ENCODE data around the gene NAXD.
"Not testable (repeated sequence)": the region's sequence is repeated elsewhere in the genome, so short reads cannot be mapped to it uniquely, and the experiment has no call there.

NAXD gene

GRCh38 chr13:110593430-110594130 is 21.8 kb upstream of the NAXD start:
- no peaks in the 10 kb centered on the region for H3K4me1 ChIP-seq (ENCODE audit: control insufficient read depth, insufficient read depth, low read length, poor library complexity, severe bottlenecking)
- H3K27ac ChIP-seq (ENCODE audit: insufficient read depth, low read length, poor library complexity, severe bottlenecking), result no peak overlapping the region
- H3K4me3 ChIP-seq (ENCODE audit: insufficient read depth, low read depth, low read length, poor library complexity, severe bottlenecking), result no peak overlapping the region
- H3K27me3 ChIP-seq (replicated peaks; ENCODE audit: control insufficient read depth, insufficient read depth, low read length, poor library complexity, severe bottlenecking), result no peaks in the 10 kb centered on the region
- DNase-seq, result no peak
- H3K9me3 ChIP-seq (ENCODE audit: control insufficient read depth, low read length), result no peaks in the 10 kb centered on the region
- no peaks in the 10 kb centered on the region for H3K36me3 ChIP-seq (ENCODE audit: control insufficient read depth, insufficient read depth, low read length)

- H3K36me3 ChIP-seq (ENCODE audit: control insufficient read depth, insufficient read depth, low read length), result no peaks in the 10 kb centered on the region
- no peaks in the 10 kb centered on the region for H3K27me3 ChIP-seq (replicated peaks; ENCODE audit: control insufficient read depth, insufficient read depth, low read length, poor library complexity, severe bottlenecking)
- H3K9me3 ChIP-seq (ENCODE audit: control insufficient read depth, low read length), result no peaks in the 10 kb centered on the region
- H3K4me3 ChIP-seq (ENCODE audit: insufficient read depth, low read depth, low read length, poor library complexity, severe bottlenecking), result no peak overlapping the region
- H3K4me1 ChIP-seq (ENCODE audit: control insufficient read depth, insufficient read depth, low read length, poor library complexity, severe bottlenecking), result no peaks in the 10 kb centered on the region
- no peak for DNase-seq
- no peak overlapping the region for H3K27ac ChIP-seq (ENCODE audit: insufficient read depth, low read length, poor library complexity, severe bottlenecking)
These were observed 18.2 kb upstream of the NAXD start for GRCh38 chr13:110597041-110597689.

GRCh38 chr13:110600261-110600819 is 15.0 kb upstream of the NAXD start:
- H3K36me3 ChIP-seq (ENCODE audit: control insufficient read depth, insufficient read depth, low read length), result no peaks in the 10 kb centered on the region
- H3K27me3 ChIP-seq (replicated peaks; ENCODE audit: control insufficient read depth, insufficient read depth, low read length, poor library complexity, severe bottlenecking), result no peaks in the 10 kb centered on the region
- no peak for DNase-seq
- no peaks in the 10 kb centered on the region for H3K9me3 ChIP-seq (ENCODE audit: control insufficient read depth, low read length)
- no peak overlapping the region for H3K4me3 ChIP-seq (ENCODE audit: insufficient read depth, low read depth, low read length, poor library complexity, severe bottlenecking)
- H3K27ac ChIP-seq (ENCODE audit: insufficient read depth, low read length, poor library complexity, severe bottlenecking), result no peak overlapping the region
- no peaks in the 10 kb centered on the region for H3K4me1 ChIP-seq (ENCODE audit: control insufficient read depth, insufficient read depth, low read length, poor library complexity, severe bottlenecking)

- H3K9me3 ChIP-seq (ENCODE audit: control insufficient read depth, low read length), result no peaks in the 10 kb centered on the region
- H3K4me1 ChIP-seq (ENCODE audit: control insufficient read depth, insufficient read depth, low read length, poor library complexity, severe bottlenecking), result no peaks in the 10 kb centered on the region
- H3K4me3 ChIP-seq (ENCODE audit: insufficient read depth, low read depth, low read length, poor library complexity, severe bottlenecking), result no peak overlapping the region
- no peak for DNase-seq
- H3K27ac ChIP-seq (ENCODE audit: insufficient read depth, low read length, poor library complexity, severe bottlenecking), result no peak overlapping the region
- H3K36me3 ChIP-seq (ENCODE audit: control insufficient read depth, insufficient read depth, low read length), result no peaks in the 10 kb centered on the region
- no peaks in the 10 kb centered on the region for H3K27me3 ChIP-seq (replicated peaks; ENCODE audit: control insufficient read depth, insufficient read depth, low read length, poor library complexity, severe bottlenecking)
These were observed 14.4 kb upstream of the NAXD start for GRCh38 chr13:110600980-110601379.

GRCh38 chr13:110605132-110605531 is 10.2 kb upstream of the NAXD start:
- Histone ChIP-seq H3K4me1 (ENCODE audit: control insufficient read depth, insufficient read depth, low read length, poor library complexity, severe bottlenecking) (no peaks in the 10 kb centered on the region), H3K36me3 (ENCODE audit: control insufficient read depth, insufficient read depth, low read length) (no peaks in the 10 kb centered on the region), H3K4me3 (ENCODE audit: insufficient read depth, low read depth, low read length, poor library complexity, severe bottlenecking) (no peak overlapping the region), H3K9me3 (ENCODE audit: control insufficient read depth, low read length) (no peaks in the 10 kb centered on the region), H3K27me3 (replicated peaks; ENCODE audit: control insufficient read depth, insufficient read depth, low read length, poor library complexity, severe bottlenecking) (no peaks in the 10 kb centered on the region), H3K27ac (ENCODE audit: insufficient read depth, low read length, poor library complexity, severe bottlenecking) (no peak overlapping the region)
- no peak for DNase-seq

- H3K9me3 ChIP-seq (ENCODE audit: control insufficient read depth, low read length); H3K27me3 ChIP-seq (replicated peaks; ENCODE audit: control insufficient read depth, insufficient read depth, low read length, poor library complexity, severe bottlenecking); H3K36me3 ChIP-seq (ENCODE audit: control insufficient read depth, insufficient read depth, low read length); H3K27ac ChIP-seq (ENCODE audit: insufficient read depth, low read length, poor library complexity, severe bottlenecking); H3K4me3 ChIP-seq (ENCODE audit: insufficient read depth, low read depth, low read length, poor library complexity, severe bottlenecking); H3K4me1 ChIP-seq (ENCODE audit: control insufficient read depth, insufficient read depth, low read length, poor library complexity, severe bottlenecking); DNase-seq: not testable (repeated sequence)
These were observed 9.1 kb upstream of the NAXD start for GRCh38 chr13:110606281-110606680.

- Histone ChIP-seq H3K4me3 (ENCODE audit: insufficient read depth, low read depth, low read length, poor library complexity, severe bottlenecking) (no peak overlapping the region), H3K9me3 (ENCODE audit: control insufficient read depth, low read length) (no peaks in the 10 kb centered on the region), H3K27ac (ENCODE audit: insufficient read depth, low read length, poor library complexity, severe bottlenecking) (no peak overlapping the region), H3K27me3 (replicated peaks; ENCODE audit: control insufficient read depth, insufficient read depth, low read length, poor library complexity, severe bottlenecking) (no peaks in the 10 kb centered on the region), H3K4me1 (ENCODE audit: control insufficient read depth, insufficient read depth, low read length, poor library complexity, severe bottlenecking) (no peaks in the 10 kb centered on the region), H3K36me3 (ENCODE audit: control insufficient read depth, insufficient read depth, low read length) (no peaks in the 10 kb centered on the region)
- no peak for DNase-seq
These were observed 7.6 kb upstream of the NAXD start for GRCh38 chr13:110607675-110608224.

- Histone ChIP-seq H3K27ac (ENCODE audit: insufficient read depth, low read length, poor library complexity, severe bottlenecking) (no peak overlapping the region), H3K4me3 (ENCODE audit: insufficient read depth, low read depth, low read length, poor library complexity, severe bottlenecking) (no peak overlapping the region)
- no peak for DNase-seq
These were observed 4.3 kb upstream of the NAXD start for GRCh38 chr13:110610955-110611595.

GRCh38 chr13:110615005-110615321 is 382 bp upstream of the NAXD start:
- peak overlapping the region; percentile 72 for H3K4me3 ChIP-seq (ENCODE audit: insufficient read depth, low read depth, low read length, poor library complexity, severe bottlenecking)

More at GRCh38 chr13:110610955-110611595, 4.3 kb upstream of the NAXD start:
- H3K4me1 ChIP-seq (ENCODE audit: control insufficient read depth, insufficient read depth, low read length, poor library complexity, severe bottlenecking), result no peaks in the 10 kb centered on the region
- H3K36me3 ChIP-seq (ENCODE audit: control insufficient read depth, insufficient read depth, low read length), result no peaks in the 10 kb centered on the region
- no peaks in the 10 kb centered on the region for H3K9me3 ChIP-seq (ENCODE audit: control insufficient read depth, low read length)
- no peaks in the 10 kb centered on the region for H3K27me3 ChIP-seq (replicated peaks; ENCODE audit: control insufficient read depth, insufficient read depth, low read length, poor library complexity, severe bottlenecking)

More at GRCh38 chr13:110615005-110615321, 382 bp upstream of the NAXD start:
- Histone ChIP-seq H3K27me3 (replicated peaks; ENCODE audit: control insufficient read depth, insufficient read depth, low read length, poor library complexity, severe bottlenecking) (no peaks in the 10 kb centered on the region), H3K4me1 (ENCODE audit: control insufficient read depth, insufficient read depth, low read length, poor library complexity, severe bottlenecking) (peaks cover 8% of the 10 kb centered on the region), H3K27ac (ENCODE audit: insufficient read depth, low read length, poor library complexity, severe bottlenecking) (no peak overlapping the region), H3K9me3 (ENCODE audit: control insufficient read depth, low read length) (no peaks in the 10 kb centered on the region), H3K36me3 (ENCODE audit: control insufficient read depth, insufficient read depth, low read length) (no peaks in the 10 kb centered on the region)
- DNase-seq, result no peak

Data from effector memory CD4-positive, alpha-beta T cell (primary cell).